Measurements from ENCODE around the gene ELL. TPM values are rescaled to one million over a fixed set of nuclear protein-coding genes. Genes with fewer than 3 reads are reported as not detected.

The ELL gene
- total RNA-seq, 1 donor from 2014 or later, result 16.0 TPM

- FAIRE-seq (no peak), DNase-seq (ENCODE audit: low read depth) (no peak)
- Histone ChIP-seq H3K4me2 (ENCODE audit: low read length) (peak overlapping the region; percentile 95), H3K79me2 (ENCODE audit: insufficient read depth, low read length) (peaks cover 67% of the 10 kb centered on the region), H2AFZ (ENCODE audit: low read depth, low read length) (no peak overlapping the region), H3K4me3 (ENCODE audit: insufficient read depth, low read depth, low read length) (no peak overlapping the region), H3K9ac (ENCODE audit: low read length) (peak overlapping the region; percentile 10), H3K4me1 (ENCODE audit: insufficient read depth, low read length) (peaks cover 43% of the 10 kb centered on the region), H3K27ac (ENCODE audit: low read depth, low read length) (no peak overlapping the region), H3K27me3 (ENCODE audit: insufficient read depth, low read length) (no peaks in the 10 kb centered on the region), H3K9me3 (ENCODE audit: insufficient read depth, low read depth, low read length) (no peaks in the 10 kb centered on the region), H4K20me1 (ENCODE audit: insufficient read depth, low read length) (peaks cover 60% of the 10 kb centered on the region), H3K36me3 (ENCODE audit: insufficient read depth, low read length) (no peaks in the 10 kb centered on the region)
- Mint-ChIP-seq H3K36me3 (ENCODE audit: low read depth, unreplicated experiment) (peaks cover 4% of the 10 kb centered on the region), H3K9me3 (ENCODE audit: unreplicated experiment) (no peaks in the 10 kb centered on the region), H3K27ac (ENCODE audit: unreplicated experiment) (peak overlapping the region; percentile 58), H3K27me3 (ENCODE audit: low read depth, unreplicated experiment) (no peaks in the 10 kb centered on the region), H3K4me1 (ENCODE audit: low read depth, unreplicated experiment) (peaks cover 3% of the 10 kb centered on the region), H3K4me3 (ENCODE audit: unreplicated experiment) (peak overlapping the region; percentile 87)
- TF ChIP-seq CTCF (IDR thresholded peaks at IDR 0.05; ENCODE audit: insufficient read depth, low read depth, low read length) (no peak), EZH2 (IDR thresholded peaks at IDR 0.05; ENCODE audit: insufficient read depth, low read length) (no peak)
These were observed 100.4 kb downstream of the ELL start for GRCh38 chr19:18421371-18421959.

GRCh38 chr19:18420930-18421329 is 100.9 kb downstream of the ELL start:
- H3K79me2 ChIP-seq (ENCODE audit: insufficient read depth, low read length), result peaks cover 62% of the 10 kb centered on the region
- peak overlapping the region; percentile 70 for H3K4me3 ChIP-seq (ENCODE audit: insufficient read depth, low read depth, low read length)
- no peaks in the 10 kb centered on the region for H3K9me3 ChIP-seq (ENCODE audit: insufficient read depth, low read depth, low read length)
- H3K4me1 ChIP-seq (ENCODE audit: insufficient read depth, low read length), result peaks cover 43% of the 10 kb centered on the region
- TF ChIP-seq EZH2 (IDR thresholded peaks at IDR 0.05; ENCODE audit: insufficient read depth, low read length), result no peak
- no peak for TF ChIP-seq CTCF (IDR thresholded peaks at IDR 0.05; ENCODE audit: insufficient read depth, low read depth, low read length)
- H2AFZ ChIP-seq (ENCODE audit: low read depth, low read length), result no peak overlapping the region
- H3K9ac ChIP-seq (ENCODE audit: low read length), result peak overlapping the region; percentile 83
- Mint-ChIP-seq H3K9me3 (ENCODE audit: unreplicated experiment) (no peaks in the 10 kb centered on the region), H3K4me1 (ENCODE audit: low read depth, unreplicated experiment) (peaks cover 4% of the 10 kb centered on the region), H3K27me3 (ENCODE audit: low read depth, unreplicated experiment) (no peaks in the 10 kb centered on the region), H3K27ac (ENCODE audit: unreplicated experiment) (peak overlapping the region; percentile 58), H3K36me3 (ENCODE audit: low read depth, unreplicated experiment) (peaks cover 4% of the 10 kb centered on the region), H3K4me3 (ENCODE audit: unreplicated experiment) (peak overlapping the region; percentile 87)
- H3K27me3 ChIP-seq (ENCODE audit: insufficient read depth, low read length), result no peaks in the 10 kb centered on the region
- peaks cover 56% of the 10 kb centered on the region for H4K20me1 ChIP-seq (ENCODE audit: insufficient read depth, low read length)
- DNase-seq (ENCODE audit: low read depth) (no peak), FAIRE-seq (no peak)
- no peaks in the 10 kb centered on the region for H3K36me3 ChIP-seq (ENCODE audit: insufficient read depth, low read length)
- peak overlapping the region; percentile 95 for H3K4me2 ChIP-seq (ENCODE audit: low read length)
- no peak overlapping the region for H3K27ac ChIP-seq (ENCODE audit: low read depth, low read length)
